Adipocyte (in vitro differentiated cells): Measurements from ENCODE around the gene GRIP2.

ENCODE experiments used
- DNase-seq: peaks from one replicate; pipeline ENCODE4 v3.0.0-alpha.2; 2015; ENCODE audit warnings: low read depth
- H3K27me3 ChIP-seq: replicated peaks from 2 replicates; pipeline ENCODE4 v1.7.0; 2013; ENCODE audit warnings: mild to moderate bottlenecking, low read length, moderate library complexity; ENCODE audit not compliant: control insufficient read depth, insufficient read depth
- H3K36me3 ChIP-seq: 2 replicates; pipeline ENCODE4 v1.7.0; 2013; ENCODE audit warnings: low read length, mild to moderate bottlenecking, moderate library complexity; ENCODE audit not compliant: control insufficient read depth, insufficient read depth, severe bottlenecking
- H3K4me1 ChIP-seq: 2 replicates; pipeline ENCODE4 v1.7.0; 2013; ENCODE audit warnings: mild to moderate bottlenecking, low read length, moderate library complexity; ENCODE audit not compliant: control insufficient read depth, insufficient read depth
- H3K4me3 ChIP-seq: 2 replicates; pipeline ENCODE4 v1.7.0; 2013; ENCODE audit warnings: mild to moderate bottlenecking, low read length, moderate library complexity
- H3K9ac ChIP-seq: 2 replicates; pipeline ENCODE4 v1.7.0; 2013; ENCODE audit warnings: mild to moderate bottlenecking, low read length, moderate library complexity
- H3K9me3 ChIP-seq: 2 replicates; pipeline ENCODE4 v1.7.0; 2013; ENCODE audit warnings: mild to moderate bottlenecking, low read length, moderate library complexity; ENCODE audit not compliant: control insufficient read depth

The GRIP2 gene

DNA sequence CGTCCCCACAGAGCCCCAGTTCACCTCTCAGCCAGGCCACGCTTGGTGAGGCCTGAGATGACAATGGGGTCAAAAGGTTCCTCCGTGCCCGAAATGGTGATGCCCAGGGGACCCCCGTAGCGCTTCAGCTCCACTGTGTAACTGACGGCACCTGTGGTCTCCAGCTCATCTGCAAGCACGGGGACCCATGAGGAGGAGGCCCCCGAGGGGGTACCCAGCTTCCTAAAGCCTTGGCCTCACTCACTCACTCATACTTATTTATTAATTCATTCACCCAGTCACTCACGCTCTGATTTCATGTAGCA lies 30.4 kb downstream of the GRIP2 start:
- no peak for DNase-seq
- Histone ChIP-seq H3K9ac (no peak overlapping the region), H3K36me3 (no peaks in the 10 kb centered on the region), H3K4me3 (no peak overlapping the region), H3K9me3 (peaks cover under 1% of the 10 kb centered on the region), H3K4me1 (no peaks in the 10 kb centered on the region), H3K27me3 (peaks cover 30% of the 10 kb centered on the region)

DNA sequence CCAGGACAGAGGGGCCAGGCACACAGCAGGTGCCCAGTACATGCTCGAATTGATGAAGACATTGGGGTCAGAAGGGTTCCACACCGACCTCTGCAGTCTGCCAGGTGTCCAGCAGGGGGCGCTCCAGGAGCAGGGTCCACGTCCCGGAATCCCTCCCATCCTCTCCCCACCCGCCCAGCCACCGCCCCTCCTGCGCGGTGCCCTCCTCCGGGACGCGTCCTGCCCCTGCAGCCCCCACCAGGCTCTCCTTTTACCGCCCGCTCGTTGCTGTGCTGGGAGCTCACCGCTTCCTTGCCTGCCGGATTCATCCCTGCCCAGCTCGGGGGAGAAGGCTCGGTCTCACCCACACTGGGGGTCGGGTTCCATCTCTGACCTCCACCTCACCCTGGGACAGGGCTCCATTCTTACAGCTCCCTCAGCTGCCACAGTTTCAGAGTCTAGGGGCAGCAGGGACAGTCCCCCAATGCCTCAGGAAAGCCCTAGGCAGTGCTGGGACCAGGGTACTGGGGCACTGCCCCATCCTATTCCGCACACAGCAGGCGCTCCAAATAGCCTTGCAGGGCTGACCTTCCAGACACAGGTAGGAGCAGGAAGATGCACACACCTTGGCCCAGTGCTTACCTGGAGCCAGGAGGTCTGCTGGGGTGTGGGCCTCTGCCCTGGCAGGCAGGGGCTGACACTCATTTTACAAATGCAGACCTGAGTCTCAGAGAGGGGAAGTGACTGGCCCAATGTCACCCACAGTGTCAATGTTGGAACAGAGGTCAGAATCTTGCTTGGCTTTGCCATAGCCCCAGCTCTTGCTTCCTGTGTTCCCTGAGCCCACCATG lies 31.0 kb downstream of the GRIP2 start:
- Histone ChIP-seq H3K4me1 (no peaks in the 10 kb centered on the region), H3K36me3 (no peaks in the 10 kb centered on the region), H3K9ac (no peak overlapping the region), H3K4me3 (no peak overlapping the region), H3K9me3 (no peaks in the 10 kb centered on the region), H3K27me3 (peaks cover 32% of the 10 kb centered on the region)
- peak; percentile 74 for DNase-seq

DNA sequence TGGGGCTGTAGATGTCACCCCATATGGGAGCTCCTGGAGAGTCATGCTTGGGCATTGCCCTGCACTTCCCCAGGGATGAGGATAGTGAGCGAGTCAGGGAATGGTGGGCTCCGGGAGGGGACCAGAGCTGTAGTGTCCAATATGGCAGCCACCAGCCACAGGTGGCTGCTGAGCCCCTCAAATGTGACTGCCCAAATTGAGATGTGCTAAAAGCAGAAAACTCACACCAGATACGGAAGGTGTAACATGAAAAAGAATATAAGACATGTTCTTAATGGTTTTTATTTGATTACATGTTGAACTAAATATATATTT lies 31.7 kb downstream of the GRIP2 start:
- DNase-seq = no peak
- H3K27me3 ChIP-seq = peaks cover 32% of the 10 kb centered on the region
- no peaks in the 10 kb centered on the region for H3K4me1 ChIP-seq
- no peaks in the 10 kb centered on the region for H3K9me3 ChIP-seq
- no peak overlapping the region for H3K4me3 ChIP-seq
- no peak overlapping the region for H3K9ac ChIP-seq
- no peaks in the 10 kb centered on the region for H3K36me3 ChIP-seq

DNA sequence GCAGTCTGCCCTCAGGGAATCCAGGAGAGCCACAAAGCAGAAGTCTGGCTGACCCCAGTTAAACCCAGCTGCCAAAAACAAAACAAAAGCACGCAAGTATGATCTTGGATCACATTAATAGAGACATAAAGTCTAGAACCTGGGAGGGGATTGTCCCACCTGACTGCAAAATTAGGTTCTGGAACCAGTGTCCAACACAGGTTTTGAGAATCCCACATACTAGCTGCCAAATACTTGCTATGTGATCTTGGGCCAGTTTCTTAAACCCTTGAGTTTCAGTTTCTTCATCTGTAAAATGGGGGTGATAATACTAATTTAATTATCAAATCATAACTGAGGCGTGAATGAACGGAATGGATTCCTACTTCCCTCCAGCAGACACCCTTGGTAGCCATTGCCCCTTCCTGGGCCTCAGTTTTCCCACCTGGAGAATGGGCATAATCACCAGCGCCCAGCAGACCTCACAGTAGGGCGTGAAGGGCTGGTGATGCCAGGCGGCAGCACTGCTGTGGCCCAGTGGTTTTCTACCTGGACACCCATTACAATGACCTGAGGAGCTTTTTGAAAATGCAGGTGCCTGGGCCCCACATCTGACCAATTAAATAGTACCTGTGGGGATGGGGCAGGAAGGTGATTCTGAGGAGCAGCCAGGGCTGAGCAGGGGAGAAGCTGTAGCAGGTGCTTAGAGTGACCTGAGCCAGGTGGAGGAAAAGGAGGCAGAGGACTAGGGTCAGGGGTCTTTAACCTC lies 32.2 kb downstream of the GRIP2 start:
- no peaks in the 10 kb centered on the region for H3K4me1 ChIP-seq
- DNase-seq = no peak

DNA sequence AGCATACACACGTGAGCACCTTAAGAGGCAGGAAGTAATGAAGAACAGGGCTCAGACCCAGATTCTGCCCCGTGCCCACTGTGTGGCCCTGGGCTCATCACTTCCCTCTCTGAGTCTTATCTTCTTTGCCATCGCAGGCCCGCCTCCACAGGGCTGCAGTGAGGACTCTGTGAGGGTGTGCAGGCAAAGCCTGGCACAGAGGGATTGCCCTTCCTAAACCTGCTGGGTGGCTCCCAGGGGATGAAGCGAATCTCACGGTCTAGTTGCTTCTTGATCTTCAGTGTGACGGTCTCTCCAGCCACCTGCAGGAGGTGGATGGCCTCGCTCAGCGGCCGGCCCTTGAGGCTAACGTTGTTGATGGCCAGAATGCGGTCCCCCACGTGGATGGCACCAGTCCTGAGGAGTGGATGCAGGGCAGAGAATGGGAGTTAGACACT lies 32.8 kb downstream of the GRIP2 start:
- no peak overlapping the region for H3K4me3 ChIP-seq
- no peak for DNase-seq
- peaks cover 11% of the 10 kb centered on the region for H3K9me3 ChIP-seq
- no peaks in the 10 kb centered on the region for H3K36me3 ChIP-seq
- no peak overlapping the region for H3K9ac ChIP-seq
- H3K27me3 ChIP-seq = peaks cover 32% of the 10 kb centered on the region
- no peaks in the 10 kb centered on the region for H3K4me1 ChIP-seq

More for the DNA sequence above, 32.2 kb downstream of the GRIP2 start:
- Histone ChIP-seq H3K36me3 (no peaks in the 10 kb centered on the region), H3K4me3 (no peak overlapping the region), H3K27me3 (peaks cover 32% of the 10 kb centered on the region), H3K9ac (no peak overlapping the region), H3K9me3 (peaks cover 5% of the 10 kb centered on the region)

DNA sequence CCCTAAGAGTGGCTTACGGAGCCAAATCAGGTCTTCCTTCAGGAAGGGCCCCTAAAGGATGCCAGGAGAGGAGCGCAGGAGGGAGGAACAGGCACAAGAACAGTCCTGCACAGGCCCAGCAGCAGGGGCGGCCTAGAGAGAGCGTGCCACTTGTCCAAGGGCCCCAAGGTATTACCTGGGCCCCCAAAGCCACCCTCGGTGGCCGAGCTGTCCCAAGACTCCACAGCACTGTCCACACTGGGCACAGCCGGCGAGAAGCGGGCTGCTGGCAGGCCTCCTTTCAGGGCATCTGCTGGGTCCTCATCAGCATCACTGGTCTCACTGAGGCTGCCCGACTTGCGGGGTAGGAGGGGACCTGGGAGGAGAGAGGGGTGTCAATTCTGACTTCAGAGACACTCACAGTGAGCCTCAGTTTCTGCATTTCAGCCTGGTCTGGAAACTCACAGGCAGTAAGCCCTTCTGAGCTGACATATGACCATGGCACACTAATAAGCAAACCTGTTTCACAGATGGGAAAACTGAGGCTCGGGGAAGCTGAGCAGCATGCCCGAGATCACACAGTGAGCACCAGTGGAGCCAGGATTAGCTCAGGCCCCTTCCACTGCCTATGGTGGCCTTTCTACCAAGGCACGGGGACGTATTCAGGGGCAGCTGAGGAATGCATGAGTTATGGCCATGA lies 33.4 kb downstream of the GRIP2 start:
- no peak for DNase-seq
- H3K9me3 ChIP-seq = peaks cover 16% of the 10 kb centered on the region
- no peaks in the 10 kb centered on the region for H3K36me3 ChIP-seq
- no peaks in the 10 kb centered on the region for H3K4me1 ChIP-seq
- H3K4me3 ChIP-seq = no peak overlapping the region
- no peak overlapping the region for H3K9ac ChIP-seq
- H3K27me3 ChIP-seq = peaks cover 32% of the 10 kb centered on the region

DNA sequence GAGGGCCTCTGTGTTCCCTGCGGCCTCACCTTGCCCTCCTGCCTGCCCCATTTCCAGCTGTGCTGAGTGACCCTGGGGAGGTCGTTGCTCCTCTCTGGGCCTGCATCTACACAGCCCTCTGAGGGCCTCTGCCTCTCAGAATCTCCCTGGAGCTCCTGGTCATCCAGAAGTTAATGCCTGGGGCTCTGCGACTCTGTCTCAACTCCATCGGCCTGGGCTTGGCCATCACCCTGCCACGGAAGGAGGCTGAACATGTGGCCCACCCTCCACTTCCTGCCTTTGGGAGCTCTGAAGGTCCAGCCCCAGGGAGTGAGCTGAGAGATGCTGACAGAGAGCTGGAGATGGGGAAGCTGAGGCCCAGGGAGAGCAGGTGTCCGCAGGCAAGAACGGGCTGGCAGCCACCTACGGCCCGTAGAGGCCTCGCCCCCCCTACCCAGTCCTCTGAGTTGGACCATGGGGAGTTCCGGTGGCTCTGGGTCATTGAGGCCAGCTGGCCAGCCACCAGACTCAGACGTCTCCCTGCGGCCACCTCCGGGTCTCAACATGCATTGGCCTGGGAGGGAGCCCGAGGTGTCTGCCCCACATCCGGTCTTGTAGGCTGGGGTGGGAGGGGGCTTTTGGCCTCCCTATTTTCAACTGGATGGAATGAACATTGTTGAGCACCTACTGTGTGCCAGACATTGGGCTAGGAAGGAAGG lies 34.2 kb downstream of the GRIP2 start:
- no peaks in the 10 kb centered on the region for H3K36me3 ChIP-seq
- DNase-seq = no peak
- no peaks in the 10 kb centered on the region for H3K4me1 ChIP-seq
- H3K9ac ChIP-seq = no peak overlapping the region
- peaks cover 32% of the 10 kb centered on the region for H3K27me3 ChIP-seq
- H3K9me3 ChIP-seq = peaks cover 24% of the 10 kb centered on the region
- H3K4me3 ChIP-seq = no peak overlapping the region

DNA sequence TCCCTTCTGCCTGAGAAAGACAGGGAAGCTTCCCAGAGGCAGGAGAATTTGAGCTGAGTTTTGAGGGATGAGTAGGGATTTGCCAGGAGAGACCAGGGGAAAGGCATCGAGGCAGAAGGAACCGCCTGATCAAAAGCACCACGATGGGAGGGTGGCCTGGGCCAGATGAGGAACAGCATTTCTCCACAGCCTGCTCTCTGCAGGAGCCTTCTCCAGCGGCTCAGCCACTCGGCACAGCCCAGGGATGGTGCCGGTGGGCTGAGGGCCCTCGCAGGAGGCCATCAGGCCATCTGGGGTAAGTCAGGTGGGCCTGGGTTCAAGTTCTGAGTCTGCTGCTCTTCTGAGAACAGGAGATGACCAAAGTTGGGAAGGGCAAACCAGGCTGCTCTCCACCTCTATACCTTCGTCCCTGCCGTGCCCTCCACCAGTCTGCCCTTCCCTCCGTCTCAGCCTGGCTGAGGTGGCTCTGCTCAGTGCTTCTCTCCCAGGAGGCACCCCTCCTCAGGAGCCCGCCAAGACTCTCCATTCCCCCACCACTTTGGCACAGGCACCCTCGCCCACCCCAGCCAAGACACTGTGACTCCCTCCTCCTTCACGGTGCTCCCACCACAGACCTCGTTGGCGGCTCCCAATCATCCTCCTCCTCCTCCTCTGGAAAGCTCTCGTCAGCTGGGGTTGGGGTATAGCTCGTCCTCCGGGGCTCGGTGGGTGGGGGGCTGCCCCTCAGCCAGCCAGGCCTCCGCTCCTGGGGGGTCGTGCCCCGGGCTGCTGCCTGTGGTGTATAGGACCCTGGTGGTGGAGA lies 34.9 kb downstream of the GRIP2 start:
- peaks cover 31% of the 10 kb centered on the region for H3K9me3 ChIP-seq
- H3K36me3 ChIP-seq = no peaks in the 10 kb centered on the region
- DNase-seq = no peak
- H3K27me3 ChIP-seq = peaks cover 32% of the 10 kb centered on the region
- H3K4me1 ChIP-seq = no peaks in the 10 kb centered on the region
- no peak overlapping the region for H3K9ac ChIP-seq
- H3K4me3 ChIP-seq = no peak overlapping the region

DNA sequence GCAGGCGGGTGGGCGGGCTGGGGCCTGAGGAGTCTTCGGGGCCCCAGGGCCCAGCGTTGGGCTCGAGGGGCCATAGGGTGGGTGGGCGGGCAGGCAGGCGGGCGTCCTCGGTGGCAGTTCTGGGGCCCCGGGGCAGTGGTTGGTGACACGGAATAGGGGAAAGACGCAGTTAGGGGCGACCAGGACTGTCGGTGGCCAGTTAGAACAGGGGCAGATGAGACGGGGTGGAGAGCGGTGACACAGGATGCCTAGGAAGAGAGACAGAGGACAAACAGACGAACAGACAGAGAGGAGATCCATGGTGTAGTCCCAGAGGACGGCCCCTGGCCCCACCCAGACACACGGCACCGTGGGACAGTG lies 36.5 kb downstream of the GRIP2 start:
- no peaks in the 10 kb centered on the region for H3K36me3 ChIP-seq
- H3K27me3 ChIP-seq = peaks cover 22% of the 10 kb centered on the region
- H3K9me3 ChIP-seq = peaks cover 35% of the 10 kb centered on the region
- H3K9ac ChIP-seq = no peak overlapping the region
- H3K4me1 ChIP-seq = no peaks in the 10 kb centered on the region
- DNase-seq = no peak
- H3K4me3 ChIP-seq = no peak overlapping the region

DNA sequence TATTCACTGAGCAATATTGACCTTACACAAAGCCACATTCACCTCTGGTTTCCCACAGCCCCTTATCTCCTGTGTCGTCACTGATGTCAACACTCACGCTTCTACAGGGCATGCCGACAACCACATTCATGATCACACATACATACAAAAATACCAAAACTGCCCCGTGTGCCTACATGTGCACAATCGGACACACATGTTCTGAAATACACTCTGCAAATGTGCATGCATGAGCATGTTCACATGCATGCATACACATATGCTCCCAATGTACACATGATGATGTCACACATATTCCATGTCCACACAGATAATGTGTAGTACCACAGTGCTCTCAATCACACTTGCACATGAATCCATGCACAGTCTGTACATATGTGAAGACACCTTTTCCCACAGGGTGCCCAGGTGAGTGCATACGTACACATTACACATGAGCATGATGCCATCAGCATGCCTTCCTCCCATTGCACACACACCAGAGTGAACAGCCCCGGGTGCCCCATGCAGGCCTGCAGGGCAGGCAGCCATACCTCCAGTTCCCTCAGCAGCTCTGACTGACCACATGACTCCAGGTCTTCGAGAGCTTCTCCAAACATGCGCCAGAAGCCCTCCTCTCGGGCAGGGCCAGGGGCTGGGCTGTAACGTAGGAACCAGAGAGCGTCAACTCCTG lies 37.0 kb downstream of the GRIP2 start:
- H3K4me1 ChIP-seq = no peaks in the 10 kb centered on the region
- H3K4me3 ChIP-seq = no peak overlapping the region
- no peak overlapping the region for H3K9ac ChIP-seq
- DNase-seq = no peak
- H3K36me3 ChIP-seq = no peaks in the 10 kb centered on the region
- peaks cover 24% of the 10 kb centered on the region for H3K27me3 ChIP-seq
- peaks cover 35% of the 10 kb centered on the region for H3K9me3 ChIP-seq
